NCI-H2196 (cell line): ENCODE results near the gene MISP3.
A peak's percentile ranks its signal among the peaks of the same experiment; 100 is the strongest.

Source experiments
- DNase-seq: peaks from one replicate; lab custom pipeline; 2025; ENCODE audit not compliant: unreplicated experiment; lab: John Stamatoyannopoulos, UW

MISP3 gene

GRCh38 chr19:14053032-14053431 lies 19.6 kb upstream of the MISP3 start:
- DNase-seq: no peak

GRCh38 chr19:14053500-14053899 lies 19.1 kb upstream of the MISP3 start:
- no peak for DNase-seq

- no peak for DNase-seq
Measured at GRCh38 chr19:14054099-14054498, 18.5 kb upstream of the MISP3 start.

GRCh38 chr19:14054721-14055120 lies 17.9 kb upstream of the MISP3 start:
- DNase-seq: no peak

- DNase-seq: no peak
Measured at GRCh38 chr19:14055396-14055795, 17.2 kb upstream of the MISP3 start.

- no peak for DNase-seq
Measured at GRCh38 chr19:14056069-14056666, 16.4 kb upstream of the MISP3 start.

GRCh38 chr19:14056741-14057356 lies 15.7 kb upstream of the MISP3 start:
- no peak for DNase-seq

- no peak for DNase-seq
Measured at GRCh38 chr19:14058182-14059092, 14.1 kb upstream of the MISP3 start.

GRCh38 chr19:14059093-14059480 lies 13.5 kb upstream of the MISP3 start:
- peak; percentile 16 for DNase-seq

- no peak for DNase-seq
Measured at GRCh38 chr19:14059652-14060155, 12.9 kb upstream of the MISP3 start.

- no peak for DNase-seq
Measured at GRCh38 chr19:14061081-14061749, 11.4 kb upstream of the MISP3 start.

- DNase-seq: no peak
Measured at GRCh38 chr19:14061751-14062557, 10.6 kb upstream of the MISP3 start, which contains the start of gene PALM3. Gene PALM3, minus strand, starts transcription at chr19:14062076. Its CDS starts 96 bp downstream, at chr19:14061980.

- no peak for DNase-seq
Measured at GRCh38 chr19:14062558-14062855, 10.1 kb upstream of the MISP3 start.

GRCh38 chr19:14063105-14063504 lies 9.5 kb upstream of the MISP3 start:
- no peak for DNase-seq

- DNase-seq: no peak
Measured at GRCh38 chr19:14066134-14066533, 6.5 kb upstream of the MISP3 start.

GRCh38 chr19:14070268-14071050 lies 2.1 kb upstream of the MISP3 start:
- DNase-seq: no peak

- peak; percentile 84 for DNase-seq
Measured at GRCh38 chr19:14073261-14073924, 807 bp downstream of the MISP3 start.

- no peak for DNase-seq
Measured at GRCh38 chr19:14073925-14074838, 1.6 kb downstream of the MISP3 start.
